DMS114 treated with DMSO at 0.1 percent for 48 hours (cell line): ENCODE results near the gene TPCN1.

Experiments
- DNase-seq: peaks from one replicate; lab custom pipeline; 2025; ENCODE audit not compliant: unreplicated experiment; lab: John Stamatoyannopoulos, UW

The TPCN1 gene

GRCh38 chr12:113278633-113279032, 57.4 kb downstream of the TPCN1 start:
- no peak for DNase-seq

GRCh38 chr12:113284751-113285150, 63.5 kb downstream of the TPCN1 start:
- DNase-seq = no peak

- no peak for DNase-seq
Measured at GRCh38 chr12:113285679-113286610, 64.7 kb downstream of the TPCN1 start.

- DNase-seq = no peak
Measured at GRCh38 chr12:113286712-113287111, 65.4 kb downstream of the TPCN1 start.

- no peak for DNase-seq
Measured at GRCh38 chr12:113287146-113287898, 66.1 kb downstream of the TPCN1 start.

- no peak for DNase-seq
Measured at GRCh38 chr12:113287899-113288282, 66.6 kb downstream of the TPCN1 start.

GRCh38 chr12:113289361-113289760, 68.1 kb downstream of the TPCN1 start:
- DNase-seq = no peak

- DNase-seq = no peak
Measured at GRCh38 chr12:113290506-113290905, 69.2 kb downstream of the TPCN1 start.

- no peak for DNase-seq
Measured at GRCh38 chr12:113291586-113291985, 70.3 kb downstream of the TPCN1 start.

- DNase-seq = no peak
Measured at GRCh38 chr12:113292091-113292490, 70.8 kb downstream of the TPCN1 start.

GRCh38 chr12:113292547-113292946, 71.3 kb downstream of the TPCN1 start:
- no peak for DNase-seq

- no peak for DNase-seq
Measured at GRCh38 chr12:113293100-113293499, 71.8 kb downstream of the TPCN1 start.

GRCh38 chr12:113295886-113296556, 74.8 kb downstream of the TPCN1 start:
- DNase-seq = no peak

- no peak for DNase-seq
Measured at GRCh38 chr12:113296557-113297213, 75.4 kb downstream of the TPCN1 start.

GRCh38 chr12:113297214-113297587, 75.9 kb downstream of the TPCN1 start:
- DNase-seq = no peak

- DNase-seq = no peak
Measured at GRCh38 chr12:113297621-113298471, 76.6 kb downstream of the TPCN1 start.

- no peak for DNase-seq
Measured at GRCh38 chr12:113298472-113298817, 77.2 kb downstream of the TPCN1 start.

- DNase-seq = no peak
Measured at GRCh38 chr12:113298861-113299545, 77.7 kb downstream of the TPCN1 start.

- DNase-seq = no peak
Measured at GRCh38 chr12:113299619-113300237, 78.5 kb downstream of the TPCN1 start.
